H1 (cell line): Measurements from ENCODE around the gene SERINC5. TPM values are rescaled to one million over a fixed set of nuclear protein-coding genes. Genes with fewer than 3 reads are reported as not detected.

Source experiments
- BCL11A ChIP-seq, 2 experiments: IDR thresholded peaks; one replicate each; pipeline ENCODE4 v1.6.1; 2011; ENCODE audit warnings: low read depth in 2 of 2, low read length in 2 of 2, mild to moderate bottlenecking in 2 of 2
- CHD2 ChIP-seq: IDR thresholded peaks from 2 replicates; pipeline ENCODE4 v1.6.1; 2012; ENCODE audit warnings: low read length, improper control_type of control experiment
- CHD7 ChIP-seq: fragments of 300-600 bp; sonication (generic); IDR thresholded peaks from 2 replicates; pipeline ENCODE4 v1.7.1; 2012; ENCODE audit warnings: low read length, moderate library complexity, mild to moderate bottlenecking, inconsistent platforms; ENCODE audit not compliant: insufficient replicate concordance
- EGR1 ChIP-seq: IDR thresholded peaks from 2 replicates; pipeline ENCODE4 v1.6.1; 2011; ENCODE audit warnings: low read depth, low read length, borderline replicate concordance
- GTF2F1 ChIP-seq: IDR thresholded peaks from 2 replicates; pipeline ENCODE4 v1.6.1; 2012; ENCODE audit warnings: low read depth, low read length, improper control_type of control experiment, borderline replicate concordance
- JUN ChIP-seq: IDR thresholded peaks from 2 replicates; pipeline ENCODE4 v1.6.1; 2011; ENCODE audit warnings: low read depth, mild to moderate bottlenecking, improper control_type of control experiment, low read length
- KDM4A ChIP-seq: IDR thresholded peaks from one replicate; pipeline ENCODE4 v1.7.1; 2012; ENCODE audit warnings: low read depth, mild to moderate bottlenecking, moderate library complexity, low read length, inconsistent platforms; ENCODE audit not compliant: severe bottlenecking
- NRF1 ChIP-seq: IDR thresholded peaks from 2 replicates; pipeline ENCODE4 v1.6.1; 2011; ENCODE audit warnings: mild to moderate bottlenecking, low read depth, low read length, improper control_type of control experiment
- PHF8 ChIP-seq: fragments of 200-600 bp; sonication (generic); conservative IDR thresholded peaks from 2 replicates; pipeline ENCODE4 v1.7.1; 2012; ENCODE audit warnings: low read depth, mild to moderate bottlenecking, inconsistent platforms, low read length, moderate library complexity
- POLR2AphosphoS5 ChIP-seq: IDR thresholded peaks from 2 replicates; pipeline ENCODE4 v1.6.1; 2011; ENCODE audit warnings: low read depth, low read length
- SIN3A ChIP-seq, 2 experiments: IDR thresholded peaks in 1 of 2; conservative IDR thresholded peaks in 1 of 2; 2 replicates each; pipeline ENCODE4 v1.6.1; 2011 to 2012; ENCODE audit warnings: low read length in 2 of 2, improper control_type of control experiment in 1 of 2, low read depth in 1 of 2, mild to moderate bottlenecking in 1 of 2
- YY1 ChIP-seq: IDR thresholded peaks from 2 replicates; pipeline ENCODE4 v1.6.1; 2011; ENCODE audit warnings: low read depth, mild to moderate bottlenecking, low read length
- polyA plus RNA-seq, 7 experiments: library from polyadenylated mRNA; depleted of rRNA in 3 of 7; stranded (reverse) in 5 of 7; unstranded in 2 of 7; fragments of >200 nt in 5 of 7; fragments of 200-250 nt in 2 of 7; gene quantifications; 1 replicate in 5 of 7; 2 replicates in 1 of 7; 4 replicates in 1 of 7; pipeline versions ENCODE4 v1.2.1 to v1.2.3, GENCODE V29; 2011 to 2013; ENCODE audit warnings: missing spikeins in 2 of 7, mixed read lengths in 2 of 7
- total RNA-seq: library from RNA; stranded (reverse); fragmentation: NEBNext Ultra II Directional; extraction: Animal tissue kit (Norgen Biotek cat#: 25700); gene quantifications from 2 replicates; pipeline ENCODE4 v1.2.1, GENCODE V29; 2021

The SERINC5 gene
- total and polyA plus RNA-seq, 2 of the 8 experiments (the other 6 are each of a cell fraction or from before 2014, with no cell fraction given), result 32.2 to 149 TPM

- no peak for TF ChIP-seq CHD7
- no peak for TF ChIP-seq BCL11A (IDR thresholded peaks at IDR 0.05; ENCODE audit: low read depth in 2 of 2, low read length in 2 of 2)
- TF ChIP-seq GTF2F1, result no peak
- TF ChIP-seq KDM4A, result no peak
- TF ChIP-seq SIN3A (conservative IDR thresholded peaks at IDR 0.05 in 1 of 2, IDR thresholded peaks at IDR 0.05 in 1 of 2; ENCODE audit: low read depth in 1 of 2, low read length in 2 of 2), result no peak
- no peak for TF ChIP-seq YY1
- TF ChIP-seq EGR1, result no peak
- TF ChIP-seq POLR2AphosphoS5, result no peak
- no peak for TF ChIP-seq JUN
- no peak for TF ChIP-seq CHD2
- no peak for TF ChIP-seq NRF1
- no peak for TF ChIP-seq PHF8
Measured at GRCh38 chr5:80170117-80170535, 85.7 kb downstream of the SERINC5 start (continued).
